HG02970 (cell line): Measurements from ENCODE around the gene SRSF4.

Experiments
- ATAC-seq: cut with Tn5 transposase; IDR thresholded peaks from one replicate; pipeline ENCODE4 v1.9.1; 2021; ENCODE audit warnings: mild to moderate bottlenecking, moderate library complexity, moderate number of reproducible peaks; ENCODE audit not compliant: unreplicated experiment, low FRiP score

Gene SRSF4

DNA sequence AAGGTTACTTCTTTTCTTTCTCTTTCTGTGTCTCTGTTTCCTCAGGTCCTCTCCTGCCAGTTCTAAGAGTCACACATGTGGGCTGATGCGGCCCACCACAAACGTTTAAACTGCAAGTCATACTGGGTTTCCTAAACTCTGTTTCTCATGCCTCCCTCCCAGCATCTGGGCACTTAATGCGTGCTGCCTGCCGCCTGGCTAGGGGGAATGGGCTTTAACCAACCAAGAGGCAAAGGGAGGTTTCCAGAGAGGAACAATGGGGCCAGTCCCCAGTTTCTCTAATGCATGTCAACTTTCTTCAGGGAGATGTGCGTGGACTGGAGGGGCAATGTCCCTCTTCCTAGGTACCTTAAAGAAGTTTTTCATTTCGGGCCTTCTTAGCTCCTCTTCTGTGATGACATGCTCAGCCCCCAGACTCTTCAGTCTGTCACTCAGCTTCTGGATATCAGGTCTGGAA is 19.9 kb upstream of the SRSF4 start:
- ATAC-seq, result no peak

DNA sequence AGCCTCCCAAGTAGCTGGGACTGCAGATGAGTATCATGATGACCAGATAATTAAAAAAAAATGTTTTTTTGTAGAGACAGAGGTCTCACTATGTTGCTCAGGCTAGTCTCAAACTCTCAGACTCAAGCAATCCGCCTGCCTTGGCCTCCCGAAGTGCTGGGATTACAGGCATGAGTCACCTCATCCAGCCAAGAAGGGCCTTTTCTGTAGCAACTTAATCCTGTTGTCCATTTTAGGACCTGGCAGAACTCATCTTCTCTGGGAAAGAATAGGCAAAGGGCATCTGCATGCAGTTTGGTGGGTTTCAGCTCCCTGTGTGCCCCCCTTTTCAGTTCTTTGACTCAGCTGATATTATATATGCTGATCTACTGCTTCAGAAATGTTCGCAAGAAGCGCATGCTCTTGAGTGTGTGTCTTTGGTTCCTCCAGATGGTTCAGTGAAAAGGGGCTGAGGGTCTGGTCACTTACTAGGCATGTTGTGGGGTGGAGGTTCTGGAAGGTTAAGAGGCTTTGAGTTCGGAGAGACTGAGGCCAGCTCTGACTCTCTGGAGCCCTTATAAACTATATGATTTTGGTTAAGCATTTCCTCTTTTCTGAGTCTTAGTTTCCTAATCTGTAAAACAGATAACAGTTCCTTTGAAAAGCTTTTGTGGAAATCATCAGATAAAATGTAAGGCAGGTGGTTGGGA is 19.4 kb upstream of the SRSF4 start:
- ATAC-seq, result no peak

DNA sequence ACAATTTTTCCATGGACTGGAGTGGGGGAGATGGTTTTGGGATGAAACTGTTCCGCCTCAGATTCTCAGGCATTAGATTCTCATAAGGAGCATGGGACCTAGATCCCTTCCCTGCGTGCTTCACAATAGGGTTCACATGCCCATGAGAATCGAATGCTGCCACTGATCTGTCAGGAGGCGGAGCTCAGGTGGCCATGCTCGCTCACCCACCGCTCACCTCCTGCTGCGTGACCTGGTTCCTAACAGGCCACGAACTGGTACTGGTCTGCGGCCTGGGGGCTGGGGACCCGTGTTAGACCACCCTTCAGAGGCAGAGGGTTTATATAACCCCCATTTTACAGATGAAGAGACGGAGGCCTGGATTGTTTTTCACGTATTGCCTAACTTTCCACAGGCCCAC is 16.3 kb upstream of the SRSF4 start:
- ATAC-seq, result no peak

DNA sequence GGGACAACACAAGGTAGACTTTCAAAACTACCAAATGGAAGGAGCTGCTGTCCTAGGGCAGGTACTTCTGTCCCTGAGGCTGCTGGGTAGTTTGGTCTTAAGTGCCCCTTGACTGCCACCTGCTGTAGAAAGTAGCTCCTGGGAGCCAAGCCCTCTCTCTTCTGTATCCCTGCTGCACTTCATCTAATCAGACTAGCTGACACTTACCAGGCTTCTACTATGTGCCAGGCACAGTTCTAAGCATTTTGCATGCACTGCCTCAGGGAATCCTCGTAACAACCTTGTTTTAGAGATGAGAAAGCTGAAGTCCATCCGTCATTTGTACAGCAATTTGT is 15.9 kb upstream of the SRSF4 start:
- no peak for ATAC-seq

DNA sequence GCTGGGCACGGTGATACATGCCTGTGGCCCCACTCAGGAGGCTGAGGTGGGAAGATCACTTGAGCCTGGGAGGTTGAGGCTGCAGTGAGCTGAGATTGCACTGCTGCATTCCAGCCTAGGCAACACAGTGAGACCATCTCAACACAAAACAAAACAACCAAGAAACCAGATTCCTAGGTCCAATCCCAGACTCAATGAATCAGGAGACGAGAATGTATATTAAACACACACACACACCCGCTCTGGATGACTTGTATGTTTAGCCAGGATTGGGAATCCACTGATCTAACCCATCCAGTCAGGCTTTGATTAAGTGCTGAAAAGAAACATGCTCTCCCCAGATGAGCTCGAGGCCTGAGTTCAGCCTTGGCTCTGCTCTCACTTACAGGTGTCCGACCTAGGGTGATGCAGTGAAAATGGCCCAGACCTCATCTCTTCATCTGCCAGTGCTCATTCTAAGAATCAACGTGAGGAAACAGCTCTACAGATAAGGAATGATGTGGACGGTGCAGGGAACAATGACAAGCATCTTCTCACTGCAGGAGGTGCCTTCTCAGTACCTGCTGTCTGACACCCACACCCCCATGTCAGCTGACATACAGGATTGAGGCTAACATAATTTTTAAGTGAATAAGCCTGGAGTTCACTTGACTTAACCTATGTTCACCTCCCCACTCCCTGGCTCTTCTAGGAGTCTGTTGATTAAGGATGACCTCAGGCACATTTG is 15.3 kb upstream of the SRSF4 start:
- no peak for ATAC-seq

DNA sequence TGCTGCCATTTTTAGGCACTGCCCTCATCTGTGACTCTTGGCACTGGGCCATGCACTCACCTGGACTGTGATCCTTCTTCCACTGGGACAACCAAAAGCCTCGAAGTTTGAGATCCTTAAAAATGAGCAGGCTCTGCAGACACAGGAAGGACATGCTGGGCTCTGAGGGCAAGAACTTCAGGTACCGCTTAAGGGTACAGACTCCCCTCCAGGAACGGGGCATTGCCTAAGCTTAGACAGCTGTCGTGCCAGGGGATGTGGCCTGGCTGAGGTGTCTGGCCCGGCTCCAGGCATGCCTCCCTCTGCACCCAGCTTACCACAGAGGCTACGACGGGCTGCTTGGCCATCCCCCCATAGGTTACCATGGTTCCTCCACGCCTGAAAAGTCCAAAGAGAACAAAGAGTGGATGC is 14.2 kb upstream of the SRSF4 start:
- no peak for ATAC-seq

DNA sequence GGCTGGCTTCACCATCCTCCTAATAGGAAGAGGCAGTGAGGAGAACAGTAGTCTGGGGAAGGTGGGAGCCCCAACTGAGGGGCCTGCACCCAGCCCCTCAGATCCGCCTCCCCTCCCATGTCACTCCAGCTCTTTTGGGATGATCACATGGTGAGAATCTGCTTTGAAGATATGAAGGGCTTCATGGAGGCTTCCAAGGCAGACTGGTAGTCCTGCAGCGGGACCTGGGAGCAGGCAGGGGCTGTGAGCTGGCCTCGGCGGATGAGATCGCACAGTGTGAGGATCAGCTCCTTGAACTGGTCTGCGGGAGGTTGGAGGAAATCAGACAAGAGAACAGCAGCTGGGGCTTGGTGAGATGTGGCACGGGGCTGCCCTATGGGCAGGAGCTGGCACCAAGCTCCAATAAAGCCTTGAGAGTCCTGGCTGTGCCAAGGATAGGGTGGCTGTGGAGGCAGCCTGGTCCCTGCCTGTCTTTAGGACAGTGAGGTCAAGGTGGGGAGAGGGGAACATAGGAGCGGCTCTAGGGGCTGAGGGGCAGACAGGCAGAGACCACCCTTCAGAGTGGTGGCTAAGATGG is 12.3 kb upstream of the SRSF4 start:
- no peak for ATAC-seq

DNA sequence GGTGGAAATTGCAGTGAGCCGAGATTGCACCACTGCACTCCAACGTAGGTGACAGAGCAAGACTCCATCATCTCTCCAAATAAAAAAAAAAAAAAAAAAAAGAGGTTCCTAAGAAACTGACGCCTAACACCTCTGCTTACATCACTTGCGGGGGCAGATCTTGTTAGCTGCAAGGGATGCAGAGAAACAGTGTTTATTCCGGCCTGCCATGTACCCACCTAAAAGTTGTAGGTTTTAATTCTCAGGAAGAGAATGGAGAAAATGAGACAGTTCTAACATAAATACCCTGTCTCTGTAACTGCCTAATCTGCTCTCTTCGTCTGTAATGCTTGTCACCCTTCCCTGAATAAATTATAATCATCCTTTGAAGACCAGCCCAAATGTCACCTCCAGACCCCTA is 9.0 kb upstream of the SRSF4 start:
- ATAC-seq, result no peak

DNA sequence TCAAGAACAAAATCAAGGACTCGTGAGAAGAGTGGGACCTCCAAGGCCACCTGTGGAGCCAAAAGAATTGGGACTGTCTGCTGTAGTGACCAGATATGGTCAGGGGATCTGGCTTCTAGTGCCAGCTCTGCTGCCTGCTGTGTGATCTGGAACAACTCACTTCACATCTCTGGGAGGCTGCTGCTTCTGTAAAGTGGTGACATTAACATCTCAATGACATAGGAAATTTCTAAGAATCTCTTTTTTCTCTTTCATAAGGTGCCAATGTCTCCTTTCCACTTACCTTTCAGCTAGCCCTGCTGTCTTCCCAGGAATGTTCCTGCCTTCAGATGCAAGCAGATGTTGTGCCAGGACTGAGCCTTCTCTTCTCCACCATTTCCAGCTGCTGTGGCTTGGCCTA is 5.0 kb upstream of the SRSF4 start:
- ATAC-seq, result no peak

DNA sequence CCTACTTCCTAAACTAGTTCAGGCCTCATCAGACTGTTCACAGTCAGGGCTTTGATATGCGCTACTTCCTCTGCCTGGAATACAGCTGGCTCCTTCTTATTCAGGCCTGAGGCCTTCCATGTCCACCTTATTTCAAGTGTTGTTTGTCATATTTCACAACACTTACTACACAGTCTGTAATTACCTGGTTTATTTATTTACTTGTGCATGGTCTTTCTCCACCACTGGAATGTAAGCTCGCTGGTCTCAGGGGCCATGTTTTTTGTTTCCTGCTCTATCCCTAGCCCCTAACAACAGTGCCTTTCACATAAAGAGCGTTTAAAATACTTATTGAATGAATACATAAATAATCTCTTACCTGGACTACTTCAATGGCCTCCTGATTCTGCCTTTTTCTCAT is 4.6 kb upstream of the SRSF4 start:
- no peak for ATAC-seq

DNA sequence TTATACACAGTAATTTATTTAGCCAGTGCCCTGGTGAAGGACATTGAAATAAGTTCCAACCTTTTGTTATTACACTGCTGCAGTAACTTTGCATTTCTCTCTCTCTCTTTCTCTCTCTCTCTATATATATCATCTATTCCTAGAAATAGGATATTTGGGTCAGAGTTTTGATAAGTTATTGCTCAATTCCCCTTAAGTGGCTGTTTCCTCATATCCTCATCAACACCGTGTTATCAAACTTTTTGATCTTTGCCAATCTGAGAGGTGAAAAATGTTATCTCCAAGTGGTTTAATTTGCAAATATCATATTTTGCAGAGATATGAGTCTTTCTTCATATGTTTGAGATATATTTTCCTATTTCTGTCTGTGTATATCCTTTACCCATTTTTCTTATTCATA is 1.6 kb upstream of the SRSF4 start:
- ATAC-seq, result no peak

DNA sequence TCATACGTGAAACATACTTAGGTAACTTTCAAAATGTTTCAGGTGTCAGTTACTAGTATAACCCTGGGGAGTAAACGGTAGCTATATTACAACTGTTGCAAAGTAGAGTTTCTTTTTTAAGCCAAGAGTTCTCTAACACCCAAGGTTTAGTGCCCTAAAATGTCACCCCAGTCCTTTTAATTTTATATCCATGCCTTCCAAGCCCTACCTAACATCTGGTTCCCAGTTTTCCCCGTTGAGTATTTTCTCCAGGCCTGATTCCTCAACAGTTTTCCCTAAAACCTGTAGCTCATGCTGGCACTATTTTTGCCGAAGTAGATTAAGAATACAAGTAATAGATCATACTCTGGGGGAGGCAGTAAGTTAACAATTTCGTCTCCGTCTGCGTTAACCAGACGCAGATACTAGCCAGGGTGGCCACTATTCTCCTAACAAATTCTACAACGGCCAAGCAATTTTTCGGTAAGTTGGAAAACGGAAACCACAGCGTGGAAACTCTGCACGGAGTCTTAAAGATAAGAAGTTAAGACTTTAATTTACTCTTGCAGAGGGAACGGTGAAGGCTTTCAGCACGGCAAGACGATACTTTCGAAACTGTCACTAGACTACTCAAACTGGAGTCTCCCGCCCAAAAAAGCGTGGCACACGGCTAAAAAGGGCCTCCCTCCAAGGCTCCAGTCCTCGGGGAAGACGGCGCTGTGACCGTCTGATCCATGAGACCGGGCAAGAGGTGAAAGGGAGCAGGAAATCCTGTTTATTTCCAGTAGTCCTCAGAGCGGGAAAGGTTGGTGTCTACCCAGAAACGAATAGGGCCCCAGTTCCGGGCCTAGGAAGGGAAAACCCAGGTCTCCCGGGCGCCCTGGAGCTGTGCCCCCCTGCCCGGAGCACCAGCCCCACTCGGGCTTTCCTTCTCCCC is 945 bp downstream of the SRSF4 start:
- no peak for ATAC-seq

DNA sequence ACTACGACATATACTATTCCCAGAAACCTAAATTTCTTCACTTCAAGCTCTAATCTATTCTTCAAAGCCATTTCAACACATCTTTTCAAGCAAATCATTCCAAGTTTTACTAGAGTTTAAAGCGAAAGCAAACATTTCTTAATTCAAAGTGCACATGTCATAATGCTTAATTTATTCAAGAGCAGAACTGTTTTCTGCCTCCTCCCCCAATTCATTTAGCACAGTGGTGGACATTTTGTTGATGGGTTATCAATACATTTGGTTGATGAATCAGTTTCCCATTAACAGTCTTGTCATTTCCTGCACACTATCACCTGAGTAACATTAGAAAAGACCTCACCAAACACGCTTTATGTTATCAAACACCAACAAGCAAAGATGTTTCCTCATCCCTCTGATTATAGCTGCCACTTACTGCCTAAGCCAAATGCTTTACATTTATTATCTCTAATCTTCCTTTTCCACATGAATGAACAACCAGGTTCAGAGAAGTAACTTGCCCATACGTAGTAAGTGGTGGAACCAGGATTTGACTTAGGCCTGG is 2.0 kb downstream of the SRSF4 start:
- no peak for ATAC-seq

DNA sequence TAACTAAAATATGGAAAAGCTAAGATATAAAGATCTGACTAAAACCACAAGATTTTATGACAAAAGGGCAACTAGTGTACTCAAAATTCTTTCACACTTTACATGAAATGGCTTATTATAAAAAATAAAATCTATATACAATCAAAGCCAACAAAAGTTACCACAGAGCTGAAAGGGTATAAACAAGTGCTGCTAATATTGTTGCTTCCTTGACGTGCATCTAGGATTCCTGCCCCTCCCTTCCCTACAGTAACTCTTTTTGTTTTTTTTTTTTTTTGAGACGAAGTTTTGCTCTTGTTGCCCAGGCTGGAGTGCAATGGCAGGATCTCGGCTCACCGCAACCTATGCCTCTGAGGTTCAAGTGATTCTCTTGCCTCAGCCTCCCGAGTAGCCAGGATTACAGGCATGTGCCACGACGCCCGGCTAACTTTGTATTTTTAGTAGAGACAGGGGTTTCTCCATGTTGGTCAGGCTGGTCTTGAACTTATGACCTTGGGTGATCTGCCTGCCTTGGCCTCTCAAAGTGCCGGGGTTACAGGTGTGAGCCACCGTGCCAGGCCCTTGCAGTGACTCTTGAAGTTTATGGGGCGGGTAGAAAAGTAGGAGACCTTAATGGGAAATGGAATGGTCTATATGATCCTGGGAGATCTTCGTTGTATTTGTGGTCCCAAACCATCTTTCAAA is 4.5 kb downstream of the SRSF4 start:
- ATAC-seq, result no peak

DNA sequence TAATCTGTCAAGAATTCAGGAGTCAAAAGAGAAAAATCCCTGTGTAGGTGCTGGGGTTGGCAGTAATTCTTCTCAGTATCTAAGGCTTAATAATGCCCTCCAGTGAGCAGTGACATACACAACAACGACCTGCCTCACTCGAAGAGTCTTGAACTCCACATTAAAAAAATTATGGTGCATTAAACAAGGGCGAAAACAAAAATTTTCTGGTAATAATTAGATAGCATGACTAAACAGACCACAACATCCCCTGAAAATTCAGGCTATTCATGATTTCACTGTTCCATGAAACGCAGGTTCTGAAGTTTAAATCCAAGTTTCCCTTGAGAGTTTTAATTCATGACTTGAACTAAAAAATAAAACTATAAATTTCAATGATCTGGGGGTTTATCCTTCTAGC is 5.1 kb downstream of the SRSF4 start:
- ATAC-seq, result no peak

DNA sequence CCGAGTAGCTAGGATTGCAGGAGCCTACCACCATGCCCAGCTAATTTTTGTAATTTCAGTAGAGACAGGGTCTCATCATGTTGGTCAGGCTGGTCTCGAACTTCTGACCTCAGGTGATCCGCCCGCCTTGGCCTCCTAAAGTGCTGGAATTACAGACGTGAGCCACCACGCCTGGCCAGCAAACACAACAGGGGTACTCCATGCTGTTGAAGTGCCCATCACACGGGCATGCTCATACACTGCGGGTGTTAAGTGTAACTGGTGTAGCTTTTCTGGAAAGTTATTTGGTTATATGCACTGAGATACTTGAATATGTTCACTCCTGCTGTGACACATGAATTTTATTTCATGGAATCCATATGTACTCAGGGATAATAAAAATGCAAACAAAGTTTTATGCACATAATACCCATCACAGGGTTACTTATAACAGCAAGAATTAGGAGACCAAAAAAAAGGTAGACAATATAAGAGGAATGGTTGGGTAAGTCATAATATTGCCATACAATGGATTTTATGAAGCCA is 9.2 kb downstream of the SRSF4 start:
- ATAC-seq, result no peak

DNA sequence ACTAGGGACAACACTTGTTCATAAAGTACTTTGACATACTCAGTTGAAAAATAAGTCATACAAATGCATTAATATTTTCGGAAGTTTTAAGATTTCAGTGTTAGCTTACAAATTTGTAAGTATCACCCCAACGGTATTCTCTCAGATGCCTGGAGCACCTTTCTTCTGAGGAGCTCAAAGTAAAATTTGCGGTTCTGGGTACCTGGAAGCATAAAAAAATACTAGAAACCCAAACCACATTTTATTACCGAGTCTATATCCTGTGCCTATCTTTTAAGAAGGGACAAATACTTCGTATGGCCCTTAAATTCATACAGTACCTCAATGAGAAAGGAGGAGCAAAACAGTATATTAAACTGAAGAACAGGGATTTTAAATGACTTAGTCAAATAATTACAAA is 10.2 kb downstream of the SRSF4 start:
- no peak for ATAC-seq

DNA sequence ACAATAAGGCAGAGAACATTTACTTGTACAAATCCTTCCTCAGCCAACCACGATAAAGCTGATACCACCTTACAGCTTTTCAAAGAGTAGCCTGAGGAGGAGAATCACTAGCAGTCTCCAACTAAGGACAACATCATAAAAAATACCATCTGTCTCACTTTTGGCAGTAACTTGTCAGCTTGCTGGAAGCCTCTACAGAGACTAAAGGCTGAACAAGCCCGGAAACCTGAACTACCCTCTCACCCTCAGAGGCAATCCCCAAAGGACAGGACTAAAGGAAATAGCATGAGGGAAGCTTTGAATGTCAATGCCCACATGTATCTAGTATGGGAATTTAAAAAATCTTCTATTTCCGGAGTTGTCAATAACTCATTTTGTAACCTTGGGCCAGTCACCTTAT is 10.6 kb downstream of the SRSF4 start:
- no peak for ATAC-seq

DNA sequence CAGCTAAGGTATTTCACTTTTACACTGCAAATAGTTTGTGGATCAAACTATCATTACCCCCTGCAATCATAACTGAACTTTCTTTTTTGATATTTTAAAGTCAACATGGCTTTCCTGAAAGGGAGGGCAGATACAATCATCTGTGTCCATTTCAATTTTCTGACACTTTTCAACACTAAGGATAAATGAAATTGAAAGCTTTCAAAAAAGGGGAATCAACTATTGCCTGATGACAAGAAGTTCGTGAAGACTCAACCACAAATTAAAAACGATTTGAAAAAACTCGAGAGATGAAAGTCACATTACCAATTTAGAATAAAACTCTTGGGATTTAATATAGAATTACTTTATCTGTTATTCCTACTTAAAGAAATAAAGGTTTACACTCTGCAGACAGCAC is 11.7 kb downstream of the SRSF4 start:
- ATAC-seq, result no peak

DNA sequence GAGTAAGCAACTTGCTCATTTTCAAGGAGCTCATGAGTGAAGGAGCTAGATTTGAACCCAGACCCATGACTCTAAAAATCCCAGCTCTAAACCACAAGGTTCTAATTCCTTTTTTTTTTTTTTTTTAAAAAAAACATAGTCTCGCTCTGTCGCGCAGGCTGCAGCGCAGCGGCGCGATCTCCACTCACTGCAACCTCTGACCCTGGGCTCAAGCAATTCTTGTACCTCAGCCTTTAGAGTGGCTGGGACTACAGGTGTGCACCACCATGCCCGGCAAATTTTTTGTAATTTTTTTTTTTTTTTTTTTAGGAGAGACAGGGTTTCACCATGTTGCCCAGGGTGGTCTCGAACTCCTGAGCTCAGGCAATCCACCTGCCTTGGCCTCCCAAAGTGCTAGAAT is 13.8 kb downstream of the SRSF4 start:
- no peak for ATAC-seq
